LNCaP clone FGC (cell line): ENCODE data around the gene DYNLL2.
"Not testable (repeated sequence)": the region's sequence is repeated elsewhere in the genome, so short reads cannot be mapped to it uniquely, and the experiment has no call there.

Experiments used
- DNase-seq: peaks from one replicate; pipeline ENCODE4 v3.0.0-alpha.2; 2011; ENCODE audit warnings: low read depth
- H3K4me3 ChIP-seq: 2 replicates; pipeline ENCODE4 v1.5.1; 2011; ENCODE audit warnings: mild to moderate bottlenecking, low read depth, low read length, control low read depth
- CTCF ChIP-seq: IDR thresholded peaks from 2 replicates; pipeline ENCODE4 v1.5.1; 2012; ENCODE audit warnings: mild to moderate bottlenecking; ENCODE audit not compliant: control insufficient read depth, insufficient read depth; ENCODE audit errors: extremely low read depth

The DYNLL2 gene

GRCh38 chr17:58112970-58113631, 29.9 kb downstream of the DYNLL2 start:
- peak; percentile 98 for TF ChIP-seq CTCF
- no peak for DNase-seq
- no peak overlapping the region for H3K4me3 ChIP-seq

- H3K4me3 ChIP-seq = no peak overlapping the region
- DNase-seq = no peak
- TF ChIP-seq CTCF = no peak
Observed at GRCh38 chr17:58113947-58114346, 30.7 kb downstream of the DYNLL2 start.

- DNase-seq = no peak
- H3K4me3 ChIP-seq = no peak overlapping the region
- no peak for TF ChIP-seq CTCF
Observed at GRCh38 chr17:58117382-58117781, 34.2 kb downstream of the DYNLL2 start.

GRCh38 chr17:58119491-58119890, 36.3 kb downstream of the DYNLL2 start:
- DNase-seq = no peak
- no peak overlapping the region for H3K4me3 ChIP-seq
- no peak for TF ChIP-seq CTCF

GRCh38 chr17:58120195-58120822, 37.1 kb downstream of the DYNLL2 start:
- H3K4me3 ChIP-seq = no peak overlapping the region
- DNase-seq = peak; percentile 71
- no peak for TF ChIP-seq CTCF

GRCh38 chr17:58121925-58122324, 38.7 kb downstream of the DYNLL2 start:
- no peak for DNase-seq
- TF ChIP-seq CTCF = peak; percentile 60

GRCh38 chr17:58127846-58128245, 44.6 kb downstream of the DYNLL2 start:
- TF ChIP-seq CTCF = no peak
- no peak for DNase-seq
- H3K4me3 ChIP-seq = no peak overlapping the region

More at GRCh38 chr17:58121925-58122324, 38.7 kb downstream of the DYNLL2 start:
- H3K4me3 ChIP-seq = no peak overlapping the region

- DNase-seq, H3K4me3 ChIP-seq: not testable (repeated sequence)
Observed at GRCh38 chr17:58132697-58133096, 49.5 kb downstream of the DYNLL2 start.
